K562 (cell line): ENCODE results near the gene SPATA16. TPM values are rescaled to one million over a fixed set of nuclear protein-coding genes. Genes with fewer than 3 reads are reported as not detected.

Source experiments
- FIP1L1 ChIP-seq: fragments of 200-400 bp; formaldehyde crosslinking; IDR thresholded peaks from 2 replicates; pipeline ENCODE4 v1.6.1; 2018; ENCODE audit warnings: mild to moderate bottlenecking, low read depth, low read length; ENCODE audit not compliant: poor library complexity, severe bottlenecking
- MCM5 ChIP-seq: fragments of 450-650 bp; IDR thresholded peaks from 2 replicates; pipeline ENCODE4 v1.6.1; 2016; ENCODE audit warnings: low read depth
- MEIS2 ChIP-seq: fragments of 450-650 bp; IDR thresholded peaks from 2 replicates; pipeline ENCODE4 v1.6.1; 2014; ENCODE audit warnings: mild to moderate bottlenecking; ENCODE audit not compliant: partially characterized antibody
- NFIC ChIP-seq: fragments of 450-650 bp; IDR thresholded peaks from 2 replicates; pipeline ENCODE4 v1.6.1; 2017; ENCODE audit warnings: mild to moderate bottlenecking, inconsistent platforms
- PRPF4 ChIP-seq: fragments of 200-400 bp; formaldehyde crosslinking; IDR thresholded peaks from one replicate; pipeline ENCODE4 v1.6.1; 2017; ENCODE audit warnings: low read length, low read depth, mild to moderate bottlenecking; ENCODE audit not compliant: insufficient read depth, poor library complexity, severe bottlenecking
- RAD21 ChIP-seq, 2 experiments: fragments of 250-450 bp in 1 of 2; fragments of 450-650 bp in 1 of 2; sonication (Bioruptor Pico) in 1 of 2; formaldehyde crosslinking in 1 of 2; IDR thresholded peaks in 1 of 2; conservative IDR thresholded peaks in 1 of 2; 2 replicates each; pipeline versions ENCODE4 v1.4.0 to v1.8.0; 2020 to 2022; ENCODE audit warnings: mild to moderate bottlenecking in 2 of 2, moderate library complexity in 1 of 2
- TCF3 ChIP-seq: sonication (generic); formaldehyde crosslinking; IDR thresholded peaks from 2 replicates; pipeline ENCODE4 v1.4.0; 2020; ENCODE audit warnings: mild to moderate bottlenecking, missing genetic modification reagents
- ZNF75A ChIP-seq: fragments of 450-650 bp; formaldehyde crosslinking; IDR thresholded peaks from 2 replicates; pipeline ENCODE4 v1.4.0; 2020; ENCODE audit warnings: mild to moderate bottlenecking
- polyA plus RNA-seq, 8 experiments: library from polyadenylated mRNA; depleted of rRNA in 4 of 8; stranded (reverse) in 5 of 8; unstranded in 3 of 8; fragments of >200 nt; fragmentation: Nextera tagmentation in 2 of 8; fragmentation: Illumina TruSeq in 1 of 8; extraction: Ambion mirVana in 2 of 8; extraction: Trizol in 1 of 8; gene quantifications; 2 replicates each; pipeline versions ENCODE4 v1.2.1 to v1.2.3, GENCODE V29; 2011 to 2014; ENCODE audit warnings: inconsistent platforms in 1 of 8, missing spikeins in 1 of 8
- total RNA-seq, 7 experiments: library from RNA; depleted of rRNA in 6 of 7; stranded (reverse); fragments of >200 nt in 6 of 7; fragmentation: Illumina TruSeq in 2 of 7; extraction: Trizol in 2 of 7; gene quantifications; 2 replicates each; pipeline versions ENCODE4 v1.2.1 to v1.2.3, GENCODE V29; 2011 to 2021; ENCODE audit warnings: low replicate concordance in 1 of 7
- TF ChIP-seq, protein P1 (sequence below): fragments of 450-650 bp; conservative IDR thresholded peaks from 2 replicates; pipeline ENCODE4 v1.6.1; 2016; ENCODE audit warnings: missing genetic modification characterization, low read depth, mild to moderate bottlenecking, control low read depth, missing compliant biosample characterization
- TF ChIP-seq, protein P2 (sequence below): fragments of 450-650 bp; IDR thresholded peaks from 2 replicates; pipeline ENCODE4 v1.6.1; 2017; ENCODE audit warnings: antibody characterized with exemption

SPATA16 gene
- total and polyA plus RNA-seq, 9 of the 15 experiments (the other 6 are each of a cell fraction or from before 2014, with no cell fraction given), result not detected

DNA sequence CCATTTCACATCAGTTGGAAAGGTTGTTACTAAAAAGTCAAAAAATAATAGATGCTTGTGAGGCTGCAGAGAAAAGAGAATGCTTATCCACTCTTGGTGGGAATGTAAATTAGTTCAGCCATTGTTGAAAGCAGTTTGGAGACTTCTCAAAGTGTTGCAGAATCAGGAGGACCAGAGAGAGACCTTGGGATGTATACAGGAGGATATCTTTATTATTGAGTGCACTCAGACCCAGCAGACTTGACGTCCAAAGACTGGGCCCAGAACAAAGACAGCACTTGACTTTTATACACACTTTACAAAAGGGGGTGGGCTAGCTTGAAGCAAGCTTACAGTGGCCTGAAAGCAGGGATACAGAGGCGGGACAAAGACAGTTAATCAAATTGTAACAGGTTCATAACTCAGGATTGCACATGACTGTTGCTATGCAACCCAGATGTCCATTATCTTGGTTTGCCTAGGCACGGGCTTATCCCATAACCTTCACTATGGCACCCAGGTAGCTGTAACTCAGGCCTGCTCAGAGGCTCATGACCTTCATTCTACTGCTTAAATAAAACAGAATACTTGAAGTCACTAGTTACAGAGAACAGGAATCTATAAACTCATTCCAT, 127.7 kb downstream of the SPATA16 start (continued):
- TF ChIP-seq RAD21 (CRISPR knock-in tag; conservative IDR thresholded peaks at IDR 0.05 in 1 of 2, IDR thresholded peaks at IDR 0.05 in 1 of 2), result no peak
- no peak for TF ChIP-seq ZNF75A (CRISPR knock-in tag)
- TF ChIP-seq FIP1L1, result no peak
- TF ChIP-seq MEIS2, result peak; percentile 50
- TF ChIP-seq, protein P1, sequence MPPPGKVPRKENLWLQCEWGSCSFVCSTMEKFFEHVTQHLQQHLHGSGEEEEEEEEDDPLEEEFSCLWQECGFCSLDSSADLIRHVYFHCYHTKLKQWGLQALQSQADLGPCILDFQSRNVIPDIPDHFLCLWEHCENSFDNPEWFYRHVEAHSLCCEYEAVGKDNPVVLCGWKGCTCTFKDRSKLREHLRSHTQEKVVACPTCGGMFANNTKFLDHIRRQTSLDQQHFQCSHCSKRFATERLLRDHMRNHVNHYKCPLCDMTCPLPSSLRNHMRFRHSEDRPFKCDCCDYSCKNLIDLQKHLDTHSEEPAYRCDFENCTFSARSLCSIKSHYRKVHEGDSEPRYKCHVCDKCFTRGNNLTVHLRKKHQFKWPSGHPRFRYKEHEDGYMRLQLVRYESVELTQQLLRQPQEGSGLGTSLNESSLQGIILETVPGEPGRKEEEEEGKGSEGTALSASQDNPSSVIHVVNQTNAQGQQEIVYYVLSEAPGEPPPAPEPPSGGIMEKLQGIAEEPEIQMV (tag), result peak; percentile 88
- TF ChIP-seq PRPF4, result no peak
- no peak for TF ChIP-seq NFIC
- no peak for TF ChIP-seq MCM5
- no peak for TF ChIP-seq TCF3
- TF ChIP-seq, protein P2, sequence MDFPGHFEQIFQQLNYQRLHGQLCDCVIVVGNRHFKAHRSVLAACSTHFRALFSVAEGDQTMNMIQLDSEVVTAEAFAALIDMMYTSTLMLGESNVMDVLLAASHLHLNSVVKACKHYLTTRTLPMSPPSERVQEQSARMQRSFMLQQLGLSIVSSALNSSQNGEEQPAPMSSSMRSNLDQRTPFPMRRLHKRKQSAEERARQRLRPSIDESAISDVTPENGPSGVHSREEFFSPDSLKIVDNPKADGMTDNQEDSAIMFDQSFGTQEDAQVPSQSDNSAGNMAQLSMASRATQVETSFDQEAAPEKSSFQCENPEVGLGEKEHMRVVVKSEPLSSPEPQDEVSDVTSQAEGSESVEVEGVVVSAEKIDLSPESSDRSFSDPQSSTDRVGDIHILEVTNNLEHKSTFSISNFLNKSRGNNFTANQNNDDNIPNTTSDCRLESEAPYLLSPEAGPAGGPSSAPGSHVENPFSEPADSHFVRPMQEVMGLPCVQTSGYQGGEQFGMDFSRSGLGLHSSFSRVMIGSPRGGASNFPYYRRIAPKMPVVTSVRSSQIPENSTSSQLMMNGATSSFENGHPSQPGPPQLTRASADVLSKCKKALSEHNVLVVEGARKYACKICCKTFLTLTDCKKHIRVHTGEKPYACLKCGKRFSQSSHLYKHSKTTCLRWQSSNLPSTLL, result peak; percentile 35; the same call in 1 of the 2 replicates
